RPMI7951 (cell line): ENCODE results near the gene PAPSS2. TPM values are rescaled to one million over a fixed set of nuclear protein-coding genes. Genes with fewer than 3 reads are reported as not detected.

Source experiments
- DNase-seq: peaks from one replicate; pipeline ENCODE4 v3.0.0-alpha.2; 2012; ENCODE audit warnings: low read depth
- total RNA-seq: library from RNA; depleted of rRNA; stranded (reverse); fragments of >200 nt; shearing (Covaris generic); gene quantifications from 2 replicates; pipeline ENCODE4 v1.2.3, GENCODE V29; 2014; rRNA removed

The PAPSS2 gene
- total RNA-seq, 1 experiment from 2014 or later, result 147 TPM

DNA sequence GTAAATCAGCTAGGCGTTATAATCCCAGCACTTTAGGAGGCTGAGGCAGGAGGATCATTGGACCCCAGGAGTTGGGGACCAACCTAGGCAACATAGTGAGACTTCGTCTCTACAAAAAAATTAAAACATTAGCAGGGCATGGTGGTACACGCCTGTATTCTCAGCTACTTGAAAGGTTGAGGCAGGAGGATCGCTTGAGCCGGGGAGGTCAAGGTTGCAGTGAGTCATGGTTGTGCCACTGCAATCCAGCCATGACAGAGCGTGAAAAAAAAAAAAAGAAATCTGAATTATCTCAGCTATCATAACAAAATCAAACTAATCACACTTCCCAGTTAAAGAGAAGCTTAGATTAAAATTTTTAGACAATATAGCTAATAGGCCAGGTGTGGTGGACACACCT, 123.0 kb downstream of the PAPSS2 start:
- DNase-seq, result no peak

- no peak for DNase-seq
Measured at GRCh38 chr10:87786421-87786820, 126.7 kb downstream of the PAPSS2 start.

DNA sequence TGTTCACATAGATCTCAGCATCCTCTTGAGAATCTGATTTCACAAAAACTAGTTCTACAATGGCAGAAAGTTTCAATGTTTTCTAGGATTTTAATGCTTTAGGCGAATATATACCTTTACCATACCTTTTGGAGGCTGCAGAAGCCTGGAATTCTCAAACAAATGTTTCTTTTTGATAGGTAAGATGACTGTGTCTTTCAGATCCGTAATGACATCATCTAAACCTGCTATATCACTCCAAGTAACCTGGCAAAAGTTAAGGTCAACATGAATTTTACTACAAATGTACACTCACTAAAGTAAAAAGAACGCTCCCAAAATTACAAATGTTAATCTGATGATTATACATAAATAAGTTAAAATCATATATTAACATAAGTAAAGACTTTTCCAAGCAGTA, 130.5 kb downstream of the PAPSS2 start:
- no peak for DNase-seq

GRCh38 chr10:87794285-87794684, 134.6 kb downstream of the PAPSS2 start:
- peak; percentile 20 for DNase-seq

Other genes starting within 250 kb of the PAPSS2 start
- 36.6 and 38.4 TPM in 2 replicates for gene MINPP1, start 155.0 kb upstream of the PAPSS2 start, total RNA-seq
- gene ATAD1, start 158.3 kb downstream of the PAPSS2 start, total RNA-seq, result not detected in 2 replicates
- gene KLLN, start 203.7 kb downstream of the PAPSS2 start, total RNA-seq, result not detected in 2 replicates
- gene PTEN, start 203.7 kb downstream of the PAPSS2 start, total RNA-seq, result under 0.01 and 0.96 TPM in 2 replicates